ENCODE data around the gene MYH14. TPM values are rescaled to one million over a fixed set of nuclear protein-coding genes. Genes with fewer than 3 reads are reported as not detected.

MYH14 gene
- total RNA-seq, 1 experiment from 2014 or later, result under 0.01 TPM

GRCh38 chr19:50258918-50259372, 55.5 kb downstream of the MYH14 start:
- DNase-seq (ENCODE audit: low read depth), result no peak

- DNase-seq (ENCODE audit: low read depth), result no peak
Observed at GRCh38 chr19:50261446-50261970, 58.1 kb downstream of the MYH14 start.

GRCh38 chr19:50263176-50263575, 59.8 kb downstream of the MYH14 start:
- no peak for DNase-seq (ENCODE audit: low read depth)

- DNase-seq (ENCODE audit: low read depth), result peak; percentile 29
Observed at GRCh38 chr19:50264483-50265186, 61.2 kb downstream of the MYH14 start.

GRCh38 chr19:50266041-50266440, 62.6 kb downstream of the MYH14 start:
- no peak for DNase-seq (ENCODE audit: low read depth)

- DNase-seq (ENCODE audit: low read depth), result no peak
Observed at GRCh38 chr19:50266896-50267295, 63.5 kb downstream of the MYH14 start.

DNA sequence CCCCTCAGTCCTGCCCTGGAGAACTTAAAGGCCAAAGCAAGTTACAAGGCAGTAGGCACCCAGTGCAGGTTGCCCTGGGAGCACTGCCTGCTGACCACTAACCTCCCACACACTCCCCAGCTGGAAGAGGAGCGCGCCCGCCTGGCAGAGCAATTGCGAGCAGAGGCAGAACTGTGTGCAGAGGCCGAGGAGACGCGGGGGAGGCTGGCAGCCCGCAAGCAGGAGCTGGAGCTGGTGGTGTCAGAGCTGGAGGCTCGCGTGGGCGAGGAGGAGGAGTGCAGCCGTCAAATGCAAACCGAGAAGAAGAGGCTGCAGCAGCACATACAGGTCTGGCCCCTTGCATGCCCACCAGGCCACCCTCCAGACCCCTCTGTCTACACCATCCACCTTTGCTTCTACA, 64.6 kb downstream of the MYH14 start:
- no peak for DNase-seq (ENCODE audit: low read depth)

DNA sequence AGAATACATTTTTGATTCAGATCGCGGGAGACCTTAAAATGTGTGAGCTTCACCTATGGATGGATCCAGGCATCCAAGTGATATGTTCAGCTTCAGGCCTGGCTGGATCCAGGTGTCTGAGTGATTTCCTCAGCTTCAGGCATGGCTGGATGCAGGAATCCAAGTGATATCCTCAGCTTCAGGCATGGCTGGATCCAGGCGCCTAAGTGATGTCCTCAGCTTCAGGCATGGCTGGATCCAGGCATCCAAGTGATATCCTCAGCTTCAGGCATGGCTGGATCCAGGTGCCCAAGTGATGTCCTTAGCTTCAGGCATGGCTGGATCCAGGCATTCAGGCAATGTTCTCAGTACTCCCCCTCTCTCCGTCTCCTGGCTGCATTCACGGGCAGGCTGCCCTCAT, 65.1 kb downstream of the MYH14 start:
- no peak for DNase-seq (ENCODE audit: low read depth)

DNA sequence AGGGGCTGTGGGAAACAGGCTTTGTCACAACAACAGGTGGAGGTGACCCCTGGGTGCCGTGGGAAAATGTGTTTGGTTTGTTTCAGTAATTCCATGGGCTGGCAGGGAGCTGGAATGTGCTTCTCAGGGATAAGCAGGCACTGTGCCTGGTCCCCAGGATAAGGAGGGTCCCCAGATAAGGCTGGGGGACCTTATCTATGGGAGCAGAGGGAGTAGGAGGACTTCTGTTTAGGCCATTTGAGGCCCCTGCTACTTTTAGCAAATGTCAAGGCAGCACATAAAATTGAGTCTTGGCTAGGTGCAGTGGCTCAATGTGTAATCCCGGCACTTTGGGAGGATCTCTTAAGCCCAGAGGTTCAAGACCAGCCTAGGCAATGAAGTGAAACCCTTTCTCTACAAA, 66.2 kb downstream of the MYH14 start:
- no peak for DNase-seq (ENCODE audit: low read depth)

DNA sequence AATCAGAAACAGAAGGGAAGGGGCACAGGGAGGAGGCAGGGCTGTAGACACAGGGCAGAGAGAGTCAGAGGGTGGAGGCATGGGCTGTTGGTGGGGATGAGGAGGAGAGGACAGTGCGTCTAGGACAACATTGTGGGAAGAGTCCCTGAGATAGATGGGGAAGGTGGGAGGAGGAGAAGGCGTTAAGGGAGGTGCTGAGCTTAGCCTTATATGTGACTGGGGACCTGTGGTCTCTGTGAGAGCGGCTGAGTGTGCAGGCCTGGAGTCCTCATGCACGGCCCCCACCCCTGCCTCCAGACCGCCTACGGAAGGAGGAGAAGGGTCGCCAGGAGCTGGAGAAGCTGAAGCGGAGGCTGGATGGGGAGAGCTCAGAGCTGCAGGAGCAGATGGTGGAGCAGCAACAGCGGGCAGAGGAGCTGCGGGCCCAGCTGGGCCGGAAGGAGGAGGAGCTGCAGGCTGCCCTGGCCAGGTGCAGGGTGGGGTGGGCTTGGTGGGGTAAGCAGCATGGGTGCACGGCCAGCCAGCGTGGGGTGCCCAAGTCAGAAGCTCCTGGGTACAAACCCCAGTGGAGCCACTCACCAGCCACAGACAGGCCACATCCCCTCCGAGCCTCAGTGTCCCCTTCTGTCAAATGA, 69.0 kb downstream of the MYH14 start:
- no peak for DNase-seq (ENCODE audit: low read depth)

- no peak for DNase-seq (ENCODE audit: low read depth)
Observed at GRCh38 chr19:50273821-50274220, 70.4 kb downstream of the MYH14 start.

GRCh38 chr19:50275577-50276368, 72.4 kb downstream of the MYH14 start:
- DNase-seq (ENCODE audit: low read depth), result no peak

- no peak for DNase-seq (ENCODE audit: low read depth)
Observed at GRCh38 chr19:50276370-50277063, 73.1 kb downstream of the MYH14 start.

DNA sequence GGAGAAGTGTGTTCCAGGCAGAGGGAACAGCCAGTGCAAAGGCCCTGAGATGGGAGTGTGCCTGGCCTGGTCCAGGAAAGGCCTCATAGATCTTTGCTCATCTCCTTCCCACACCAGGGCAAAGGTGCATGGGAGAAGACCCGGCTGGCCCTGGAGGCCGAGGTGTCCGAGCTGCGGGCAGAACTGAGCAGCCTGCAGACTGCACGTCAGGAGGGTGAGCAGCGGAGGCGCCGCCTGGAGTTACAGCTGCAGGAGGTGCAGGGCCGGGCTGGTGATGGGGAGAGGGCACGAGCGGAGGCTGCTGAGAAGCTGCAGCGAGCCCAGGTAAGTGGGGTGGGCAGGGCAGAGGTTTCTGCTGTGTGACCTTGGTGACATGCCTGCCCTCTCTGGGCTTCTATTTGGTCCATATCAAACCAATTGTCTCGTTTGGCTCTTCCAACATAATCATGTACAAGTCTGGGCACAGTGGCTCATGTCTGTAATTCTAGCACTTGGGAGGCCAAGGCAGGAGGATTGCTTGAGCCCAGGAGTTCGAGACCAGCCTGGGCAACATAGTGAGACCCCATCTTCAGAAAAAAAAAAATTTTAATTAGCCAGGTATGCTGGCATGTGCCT, 74.7 kb downstream of the MYH14 start:
- no peak for DNase-seq (ENCODE audit: low read depth)

DNA sequence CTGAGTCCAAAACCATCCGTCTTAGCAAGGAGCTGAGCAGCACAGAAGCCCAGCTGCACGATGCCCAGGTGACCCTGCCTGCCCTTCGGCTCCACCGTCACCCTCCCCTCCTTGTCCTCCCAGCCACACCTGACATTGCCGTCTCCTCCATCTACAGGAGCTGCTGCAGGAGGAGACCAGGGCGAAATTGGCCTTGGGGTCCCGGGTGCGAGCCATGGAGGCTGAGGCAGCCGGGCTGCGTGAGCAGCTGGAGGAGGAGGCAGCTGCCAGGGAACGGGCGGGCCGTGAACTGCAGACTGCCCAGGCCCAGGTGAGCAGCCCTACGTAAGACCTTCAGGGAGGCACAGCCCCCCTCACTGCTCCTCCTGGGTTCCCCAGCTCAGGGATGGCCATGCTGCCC, 76.7 kb downstream of the MYH14 start:
- no peak for DNase-seq (ENCODE audit: low read depth)

DNA sequence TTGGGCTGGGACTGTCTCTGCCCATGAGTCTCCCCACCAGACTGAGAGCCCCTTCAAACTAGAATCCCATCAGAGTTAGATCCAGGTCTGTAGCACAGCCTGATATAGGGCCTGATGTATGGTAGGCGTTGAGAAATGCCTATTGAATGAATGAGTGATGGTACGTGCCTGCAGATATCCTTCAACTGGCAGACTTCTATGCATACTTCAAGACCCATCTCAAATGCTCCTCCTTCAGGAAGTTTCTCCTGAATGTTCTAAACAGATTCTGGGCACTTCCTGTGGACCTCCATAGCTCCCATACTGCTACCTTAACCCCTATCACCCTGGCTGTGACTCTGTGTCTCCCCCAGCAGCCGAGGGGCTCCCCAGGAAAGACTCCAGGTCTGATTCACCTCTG, 77.6 kb downstream of the MYH14 start:
- DNase-seq (ENCODE audit: low read depth), result no peak

DNA sequence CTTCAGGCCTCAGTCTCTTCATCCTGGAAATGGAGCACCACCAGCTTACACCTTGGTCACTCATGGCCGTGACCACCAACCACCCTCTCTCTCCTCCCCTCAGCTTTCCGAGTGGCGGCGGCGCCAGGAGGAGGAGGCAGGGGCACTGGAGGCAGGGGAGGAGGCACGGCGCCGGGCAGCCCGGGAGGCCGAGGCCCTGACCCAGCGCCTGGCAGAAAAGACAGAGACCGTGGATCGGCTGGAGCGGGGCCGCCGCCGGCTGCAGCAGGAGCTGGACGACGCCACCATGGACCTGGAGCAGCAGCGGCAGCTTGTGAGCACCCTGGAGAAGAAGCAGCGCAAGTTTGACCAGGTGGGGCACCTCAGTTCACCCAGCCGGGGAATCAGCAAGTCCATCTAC, 78.1 kb downstream of the MYH14 start:
- DNase-seq (ENCODE audit: low read depth), result no peak

DNA sequence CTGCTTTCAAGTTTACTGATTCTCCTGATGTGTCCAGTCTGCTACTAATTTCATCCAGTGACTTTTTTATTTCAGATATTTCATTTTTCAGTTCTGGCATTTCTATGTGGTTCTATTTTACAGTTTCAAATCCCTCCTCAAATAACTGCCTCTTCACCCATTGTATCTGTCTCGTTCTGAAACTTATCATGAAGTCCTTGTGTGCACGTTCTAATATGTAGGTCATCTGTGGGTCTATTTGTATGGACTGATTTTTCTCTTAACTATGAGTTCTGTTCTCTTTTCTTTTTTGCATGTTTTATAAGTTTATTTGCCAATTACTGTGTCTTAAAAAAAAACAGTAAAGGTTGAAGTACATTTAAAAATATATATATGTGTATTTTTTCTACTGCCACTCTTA, 82.4 kb downstream of the MYH14 start:
- DNase-seq (ENCODE audit: low read depth), result no peak

DNA sequence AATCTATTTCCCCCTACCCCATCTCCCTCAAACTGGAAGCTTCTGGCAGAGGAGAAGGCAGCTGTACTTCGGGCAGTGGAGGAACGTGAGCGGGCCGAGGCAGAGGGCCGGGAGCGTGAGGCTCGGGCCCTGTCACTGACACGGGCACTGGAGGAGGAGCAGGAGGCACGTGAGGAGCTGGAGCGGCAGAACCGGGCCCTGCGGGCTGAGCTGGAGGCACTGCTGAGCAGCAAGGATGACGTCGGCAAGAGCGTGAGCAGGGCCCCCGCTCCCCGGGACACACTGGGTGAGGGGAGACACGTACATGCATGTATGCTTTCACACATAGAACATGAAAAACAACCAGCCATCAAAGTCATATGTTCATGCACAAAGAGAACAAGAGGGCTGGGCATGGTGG, 83.0 kb downstream of the MYH14 start:
- no peak for DNase-seq (ENCODE audit: low read depth)

GRCh38 chr19:50287331-50287730, 83.9 kb downstream of the MYH14 start:
- no peak for DNase-seq (ENCODE audit: low read depth)

GRCh38 chr19:50288954-50289353, 85.5 kb downstream of the MYH14 start:
- no peak for DNase-seq (ENCODE audit: low read depth)

- no peak for DNase-seq (ENCODE audit: low read depth)
Observed at GRCh38 chr19:50290011-50290410, 86.6 kb downstream of the MYH14 start.
